NB4 (cell line): ENCODE measurements around the gene CST4.

Source experiments
- CTCF ChIP-seq: IDR thresholded peaks from one replicate; pipeline ENCODE4 v1.5.1; 2012; ENCODE audit warnings: low read depth, low read length
- MAX ChIP-seq: IDR thresholded peaks from 2 replicates; pipeline ENCODE4 v1.6.1; 2011; ENCODE audit warnings: low read depth, low read length
- MYC ChIP-seq: IDR thresholded peaks from 2 replicates; pipeline ENCODE4 v1.6.1; 2011; ENCODE audit warnings: low read depth, low read length
- POLR2A ChIP-seq: IDR thresholded peaks from 2 replicates; pipeline ENCODE4 v1.6.1; 2011; ENCODE audit warnings: mild to moderate bottlenecking; ENCODE audit not compliant: insufficient read length; ENCODE audit errors: extremely low read depth

- TF ChIP-seq MAX, result no peak
- no peak for TF ChIP-seq CTCF
- TF ChIP-seq POLR2A, result no peak
- TF ChIP-seq MYC, result no peak
These were observed 34.8 kb downstream of the CST4 start for GRCh38 chr20:23654000-23654399.
